Fibroblast of lung (primary cell): ENCODE measurements around the gene SLC25A18. TPM values are rescaled to one million over a fixed set of nuclear protein-coding genes. Genes with fewer than 3 reads are reported as not detected.

Experiments used
- DNase-seq, 2 donors: peaks; one replicate each; pipeline versions ENCODE4 v3.0.0 to v3.0.0-alpha.2; 2010; ENCODE audit warnings: low read depth in 2 of 2
- H2AFZ ChIP-seq: 2 replicates; pipeline ENCODE4 v1.5.1; 2012; ENCODE audit warnings: low read length, control low read depth, inconsistent platforms
- H3K27ac ChIP-seq: 2 replicates; pipeline ENCODE4 v1.5.1; 2011; ENCODE audit warnings: low read length, control low read depth; ENCODE audit not compliant: insufficient read depth
- H3K27me3 ChIP-seq: 2 replicates; pipeline ENCODE4 v1.5.1; 2011; ENCODE audit warnings: mild to moderate bottlenecking, low read length; ENCODE audit not compliant: control insufficient read depth, insufficient read depth
- H3K36me3 ChIP-seq: 2 replicates; pipeline ENCODE4 v1.5.1; 2011; ENCODE audit warnings: low read length; ENCODE audit not compliant: control insufficient read depth, insufficient read depth
- H3K4me1 ChIP-seq: 2 replicates; pipeline ENCODE4 v1.5.1; 2011; ENCODE audit warnings: low read length; ENCODE audit not compliant: control insufficient read depth, insufficient read depth; ENCODE audit errors: extremely low read depth
- H3K4me2 ChIP-seq: 2 replicates; pipeline ENCODE4 v1.5.1; 2011; ENCODE audit warnings: low read length, control low read depth; ENCODE audit not compliant: insufficient read depth; ENCODE audit errors: extremely low read depth
- H3K4me3 ChIP-seq, 4 experiments: fragments of 200-600 bp in 1 of 4; sonication (generic) in 1 of 4; replicated peaks in 1 of 4; 2 replicates each; pipeline ENCODE4 v1.5.1; 2011 to 2016; ENCODE audit warnings: low read length in 4 of 4, low read depth in 3 of 4, mild to moderate bottlenecking in 3 of 4, control low read depth in 2 of 4, inconsistent platforms in 1 of 4, mixed read lengths in 1 of 4; ENCODE audit not compliant: insufficient read depth in 1 of 4; ENCODE audit errors: control extremely low read depth in 1 of 4
- H3K79me2 ChIP-seq: 2 replicates; pipeline ENCODE4 v1.5.1; 2012; ENCODE audit warnings: mild to moderate bottlenecking, low read length, inconsistent platforms; ENCODE audit not compliant: control insufficient read depth, insufficient read depth
- H3K9ac ChIP-seq: 2 replicates; pipeline ENCODE4 v1.5.1; 2011; ENCODE audit warnings: mild to moderate bottlenecking, low read length, control low read depth; ENCODE audit not compliant: insufficient read depth
- H3K9me3 ChIP-seq: 2 replicates; pipeline ENCODE4 v1.5.1; 2012; ENCODE audit warnings: low read depth, low read length; ENCODE audit not compliant: control insufficient read depth, insufficient read depth
- H4K20me1 ChIP-seq: 2 replicates; pipeline ENCODE4 v1.5.1; 2011; ENCODE audit warnings: low read length; ENCODE audit not compliant: control insufficient read depth, insufficient read depth; ENCODE audit errors: extremely low read depth
- EZH2 ChIP-seq: IDR thresholded peaks from 2 replicates; pipeline ENCODE4 v1.5.1; 2012; ENCODE audit warnings: low read length, control low read depth, mild to moderate bottlenecking; ENCODE audit errors: missing control alignments
- polyA plus RNA-seq, 2 donors: library from polyadenylated mRNA; depleted of rRNA in 1 of 2; stranded (reverse) in 1 of 2; unstranded in 1 of 2; fragments of >200 nt; gene quantifications; 2 replicates each; pipeline ENCODE4 v1.2.1, GENCODE V29; 2011 to 2012; ENCODE audit warnings: missing spikeins in 1 of 2
- total RNA-seq: library from RNA; depleted of rRNA; stranded (reverse); fragments of >200 nt; gene quantifications from 2 replicates; pipeline ENCODE4 v1.2.1, GENCODE V29; 2014
- TF ChIP-seq, protein P1 (sequence below), 2 donors: IDR thresholded peaks in 1 of 2; conservative IDR thresholded peaks in 1 of 2; 1 replicate in 1 of 2; 2 replicates in 1 of 2; pipeline ENCODE4 v1.5.1; 2011 to 2012; ENCODE audit warnings: low read length in 2 of 2, control low read depth in 1 of 2, inconsistent platforms in 1 of 2, low read depth in 1 of 2, mild to moderate bottlenecking in 1 of 2

Gene SLC25A18
- total and polyA plus RNA-seq, 2 donors (not counting 1 experiment from before 2014, with no cell fraction given) = 0.26 TPM; not detected in 1

DNA sequence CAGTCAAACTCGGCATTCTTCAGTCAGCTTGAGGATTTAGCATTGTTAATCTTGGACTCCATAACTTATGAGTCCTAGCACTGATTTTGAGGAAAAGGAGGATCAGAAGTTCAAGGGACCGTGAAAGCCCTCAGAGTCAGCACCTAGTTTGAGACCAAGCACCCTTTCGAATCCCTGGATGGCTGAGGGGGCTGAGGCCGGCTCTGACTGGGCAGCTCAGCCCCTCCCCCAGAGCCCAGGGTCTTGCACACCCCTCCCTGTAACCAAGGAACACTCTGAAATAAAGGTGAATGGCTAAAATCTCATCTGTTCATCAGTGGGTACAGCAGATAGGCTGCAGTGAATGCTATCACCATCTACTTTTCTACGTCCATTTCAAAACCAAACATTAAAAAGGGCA is 27.3 kb downstream of the SLC25A18 start:
- Histone ChIP-seq H3K9me3 (no peaks in the 10 kb centered on the region), H3K27me3 (no peaks in the 10 kb centered on the region), H3K9ac (no peak overlapping the region), H2AFZ (no peak overlapping the region), H3K36me3 (peaks cover 10% of the 10 kb centered on the region), H3K4me2 (no peak overlapping the region), H3K4me1 (no peaks in the 10 kb centered on the region), H3K27ac (no peak overlapping the region), H3K4me3 (no peak overlapping the region), H3K79me2 (no peaks in the 10 kb centered on the region), H4K20me1 (no peaks in the 10 kb centered on the region)
- DNase-seq = no peak
- TF ChIP-seq, protein P1, sequence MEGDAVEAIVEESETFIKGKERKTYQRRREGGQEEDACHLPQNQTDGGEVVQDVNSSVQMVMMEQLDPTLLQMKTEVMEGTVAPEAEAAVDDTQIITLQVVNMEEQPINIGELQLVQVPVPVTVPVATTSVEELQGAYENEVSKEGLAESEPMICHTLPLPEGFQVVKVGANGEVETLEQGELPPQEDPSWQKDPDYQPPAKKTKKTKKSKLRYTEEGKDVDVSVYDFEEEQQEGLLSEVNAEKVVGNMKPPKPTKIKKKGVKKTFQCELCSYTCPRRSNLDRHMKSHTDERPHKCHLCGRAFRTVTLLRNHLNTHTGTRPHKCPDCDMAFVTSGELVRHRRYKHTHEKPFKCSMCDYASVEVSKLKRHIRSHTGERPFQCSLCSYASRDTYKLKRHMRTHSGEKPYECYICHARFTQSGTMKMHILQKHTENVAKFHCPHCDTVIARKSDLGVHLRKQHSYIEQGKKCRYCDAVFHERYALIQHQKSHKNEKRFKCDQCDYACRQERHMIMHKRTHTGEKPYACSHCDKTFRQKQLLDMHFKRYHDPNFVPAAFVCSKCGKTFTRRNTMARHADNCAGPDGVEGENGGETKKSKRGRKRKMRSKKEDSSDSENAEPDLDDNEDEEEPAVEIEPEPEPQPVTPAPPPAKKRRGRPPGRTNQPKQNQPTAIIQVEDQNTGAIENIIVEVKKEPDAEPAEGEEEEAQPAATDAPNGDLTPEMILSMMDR (conservative IDR thresholded peaks at IDR 0.05 in 1 of 2, IDR thresholded peaks at IDR 0.05 in 1 of 2; ENCODE audit: low read depth in 1 of 2, low read length in 2 of 2) = no peak
- TF ChIP-seq EZH2 = no peak

DNA sequence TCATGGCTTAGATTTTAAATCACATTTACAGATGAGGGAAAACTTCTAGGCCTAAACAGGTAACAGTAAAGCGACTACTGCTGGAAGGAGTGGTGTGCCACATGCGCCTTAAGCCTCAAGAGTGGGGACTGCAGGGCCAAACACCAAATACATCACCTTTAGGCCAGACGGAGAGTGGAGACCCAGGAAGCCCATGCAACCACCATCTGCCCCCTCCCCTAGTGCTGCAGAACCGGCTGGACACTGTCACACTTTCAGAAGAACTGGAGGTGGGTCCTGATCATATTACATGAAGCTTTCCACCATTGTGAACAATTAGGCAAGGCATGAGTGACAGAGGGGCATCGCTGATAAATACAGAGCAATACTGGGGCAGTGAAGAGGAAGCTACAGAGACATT is 28.9 kb downstream of the SLC25A18 start:
- Histone ChIP-seq H2AFZ (no peak overlapping the region), H4K20me1 (no peaks in the 10 kb centered on the region), H3K79me2 (no peaks in the 10 kb centered on the region), H3K9me3 (no peaks in the 10 kb centered on the region), H3K27me3 (no peaks in the 10 kb centered on the region), H3K4me1 (no peaks in the 10 kb centered on the region), H3K27ac (no peak overlapping the region), H3K36me3 (peaks cover 15% of the 10 kb centered on the region), H3K4me3 (no peak overlapping the region), H3K9ac (no peak overlapping the region), H3K4me2 (no peak overlapping the region)
- no peak for DNase-seq
- TF ChIP-seq, protein P1 (conservative IDR thresholded peaks at IDR 0.05 in 1 of 2, IDR thresholded peaks at IDR 0.05 in 1 of 2; ENCODE audit: low read depth in 1 of 2, low read length in 2 of 2) = no peak
- no peak for TF ChIP-seq EZH2

DNA sequence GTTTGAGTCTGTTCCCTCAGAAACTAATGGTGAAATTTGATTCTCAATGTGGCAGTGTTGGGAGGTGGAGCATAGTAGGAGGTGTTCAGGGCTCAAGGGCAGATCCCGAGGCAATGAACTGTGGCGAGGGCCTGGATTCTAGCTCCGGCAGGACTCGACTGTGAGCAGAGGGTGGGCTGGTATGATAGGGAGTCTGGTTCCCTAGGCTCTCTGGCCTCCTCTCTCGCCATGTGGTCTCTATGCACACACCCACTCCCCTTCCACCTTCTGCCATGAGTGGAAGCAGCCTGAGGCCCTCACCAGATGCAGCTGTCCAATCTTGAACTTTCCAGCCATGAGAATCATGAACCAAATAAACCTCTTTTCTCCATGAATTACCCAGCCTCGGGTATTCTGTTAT is 32.9 kb downstream of the SLC25A18 start:
- H3K27me3 ChIP-seq = no peaks in the 10 kb centered on the region
- no peaks in the 10 kb centered on the region for H3K79me2 ChIP-seq
- H2AFZ ChIP-seq = no peak overlapping the region
- no peaks in the 10 kb centered on the region for H3K4me1 ChIP-seq
- no peak overlapping the region for H3K27ac ChIP-seq
- no peak for DNase-seq
- H4K20me1 ChIP-seq = no peaks in the 10 kb centered on the region
- no peak overlapping the region for H3K4me3 ChIP-seq
- no peak overlapping the region for H3K9ac ChIP-seq
- no peaks in the 10 kb centered on the region for H3K9me3 ChIP-seq
- TF ChIP-seq EZH2 = no peak
- TF ChIP-seq, protein P1 (conservative IDR thresholded peaks at IDR 0.05 in 1 of 2, IDR thresholded peaks at IDR 0.05 in 1 of 2; ENCODE audit: low read depth in 1 of 2, low read length in 2 of 2) = no peak
- peaks cover 24% of the 10 kb centered on the region for H3K36me3 ChIP-seq
- no peak overlapping the region for H3K4me2 ChIP-seq
